ENCODE data around the gene CTNNA2.

The CTNNA2 gene

DNA sequence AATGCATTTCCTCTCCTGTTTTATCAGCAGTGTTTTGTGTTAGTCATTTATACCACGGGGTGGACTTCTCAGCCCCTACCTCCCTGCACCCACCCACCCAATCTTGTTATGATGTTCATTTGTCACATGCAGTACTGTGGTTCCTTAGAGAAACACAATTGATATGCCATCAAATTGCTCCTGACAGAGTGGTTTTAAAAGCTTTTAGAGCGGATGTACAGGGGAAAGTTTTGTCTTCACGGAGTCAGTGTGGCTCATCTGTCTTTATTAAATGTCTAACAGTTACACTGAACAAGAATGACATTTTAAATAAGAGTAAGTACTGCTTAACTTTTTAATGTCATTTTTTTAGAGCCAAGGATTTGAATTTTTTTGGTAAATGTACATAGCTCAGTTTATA, 634.8 kb downstream of the CTNNA2 start:
- TF ChIP-seq, protein P1, sequence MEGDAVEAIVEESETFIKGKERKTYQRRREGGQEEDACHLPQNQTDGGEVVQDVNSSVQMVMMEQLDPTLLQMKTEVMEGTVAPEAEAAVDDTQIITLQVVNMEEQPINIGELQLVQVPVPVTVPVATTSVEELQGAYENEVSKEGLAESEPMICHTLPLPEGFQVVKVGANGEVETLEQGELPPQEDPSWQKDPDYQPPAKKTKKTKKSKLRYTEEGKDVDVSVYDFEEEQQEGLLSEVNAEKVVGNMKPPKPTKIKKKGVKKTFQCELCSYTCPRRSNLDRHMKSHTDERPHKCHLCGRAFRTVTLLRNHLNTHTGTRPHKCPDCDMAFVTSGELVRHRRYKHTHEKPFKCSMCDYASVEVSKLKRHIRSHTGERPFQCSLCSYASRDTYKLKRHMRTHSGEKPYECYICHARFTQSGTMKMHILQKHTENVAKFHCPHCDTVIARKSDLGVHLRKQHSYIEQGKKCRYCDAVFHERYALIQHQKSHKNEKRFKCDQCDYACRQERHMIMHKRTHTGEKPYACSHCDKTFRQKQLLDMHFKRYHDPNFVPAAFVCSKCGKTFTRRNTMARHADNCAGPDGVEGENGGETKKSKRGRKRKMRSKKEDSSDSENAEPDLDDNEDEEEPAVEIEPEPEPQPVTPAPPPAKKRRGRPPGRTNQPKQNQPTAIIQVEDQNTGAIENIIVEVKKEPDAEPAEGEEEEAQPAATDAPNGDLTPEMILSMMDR (IDR thresholded peaks at IDR 0.05; ENCODE audit: unreplicated experiment in 3 of 3): no peak

DNA sequence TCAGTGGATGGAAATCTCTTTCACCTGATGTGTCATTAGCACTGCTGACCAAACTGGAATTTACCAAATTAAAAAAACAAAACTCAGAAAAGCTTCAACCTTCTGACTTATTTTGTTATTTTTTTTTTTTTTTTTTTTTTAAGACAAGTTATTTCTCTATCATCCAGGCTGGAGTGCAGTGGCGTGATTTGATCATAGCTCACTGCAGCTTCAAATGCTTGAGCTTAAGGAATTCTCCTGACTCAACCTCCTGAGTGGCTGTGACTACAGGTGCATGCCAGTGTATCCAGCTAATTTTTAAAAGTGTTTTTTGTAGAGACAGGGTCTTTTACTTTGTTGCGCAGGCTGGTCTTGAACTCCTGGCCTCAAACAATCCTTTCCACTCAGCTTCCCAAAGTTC, 636.1 kb downstream of the CTNNA2 start:
- Mint-ChIP-seq H3K36me3 (ENCODE audit: low read depth) (no peaks in the 10 kb centered on the region), H3K27ac (no peak overlapping the region), H3K4me3 (no peak overlapping the region), H3K9me3 (no peaks in the 10 kb centered on the region), H3K4me1 (no peaks in the 10 kb centered on the region), H3K27me3 (ENCODE audit: low read depth) (peaks cover 5% of the 10 kb centered on the region)
- TF ChIP-seq, protein P1 (IDR thresholded peaks at IDR 0.05; ENCODE audit: unreplicated experiment in 3 of 3): no peak

More for the DNA sequence above, 634.8 kb downstream of the CTNNA2 start:
- Mint-ChIP-seq H3K27me3 (ENCODE audit: low read depth) (peaks cover 5% of the 10 kb centered on the region), H3K9me3 (no peaks in the 10 kb centered on the region), H3K4me3 (no peak overlapping the region), H3K4me1 (no peaks in the 10 kb centered on the region), H3K36me3 (ENCODE audit: low read depth) (no peaks in the 10 kb centered on the region), H3K27ac (no peak overlapping the region)

DNA sequence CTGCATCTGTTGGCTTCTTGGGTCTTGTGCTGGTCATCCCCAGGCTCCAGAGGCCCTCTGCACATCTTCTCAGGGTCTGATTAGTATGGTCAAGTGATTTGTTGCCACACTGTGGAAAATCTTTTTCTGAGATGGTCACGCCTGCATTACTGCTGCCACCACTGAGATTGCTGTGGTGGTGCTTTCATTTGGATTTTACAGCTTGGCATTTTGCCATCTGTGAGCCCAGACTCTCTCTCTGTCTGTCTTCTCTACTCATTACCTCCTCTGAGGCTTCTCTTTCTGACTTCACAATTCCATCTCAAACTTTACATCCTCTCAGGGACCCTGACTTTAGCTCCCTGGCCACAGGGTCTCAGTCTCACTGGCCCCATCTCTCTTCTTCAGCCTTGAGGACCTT, 637.1 kb downstream of the CTNNA2 start:
- TF ChIP-seq, protein P1 (IDR thresholded peaks at IDR 0.05; ENCODE audit: unreplicated experiment in 3 of 3): no peak
- Mint-ChIP-seq H3K9me3 (no peaks in the 10 kb centered on the region), H3K27me3 (ENCODE audit: low read depth) (no peaks in the 10 kb centered on the region), H3K27ac (no peak overlapping the region), H3K4me3 (no peak overlapping the region), H3K36me3 (ENCODE audit: low read depth) (no peaks in the 10 kb centered on the region), H3K4me1 (no peaks in the 10 kb centered on the region)

DNA sequence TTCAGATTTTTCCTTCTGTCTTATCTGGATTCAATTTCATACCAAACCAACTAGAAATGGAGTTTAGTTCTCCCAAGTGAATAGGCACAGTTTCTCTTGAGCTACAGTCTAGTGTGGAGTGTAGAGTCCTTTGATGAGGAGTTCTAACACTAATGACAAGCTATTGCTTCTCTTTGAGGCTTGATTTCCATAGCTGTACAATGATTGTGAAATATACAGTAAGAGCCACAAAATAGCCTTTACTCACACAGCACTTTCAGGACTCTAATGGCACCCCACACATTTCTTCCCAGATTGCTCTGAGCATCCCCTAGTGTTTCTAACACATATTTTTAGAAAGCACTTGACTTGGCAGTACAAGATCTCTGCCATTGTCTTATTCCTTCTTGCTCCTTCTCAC, 638.4 kb downstream of the CTNNA2 start:
- peaks cover 6% of the 10 kb centered on the region for H3K27me3 Mint-ChIP-seq (ENCODE audit: low read depth)
- no peaks in the 10 kb centered on the region for H3K4me1 Mint-ChIP-seq
- H3K4me3 Mint-ChIP-seq: no peak overlapping the region
- no peak overlapping the region for H3K27ac Mint-ChIP-seq
- H3K9me3 Mint-ChIP-seq: no peaks in the 10 kb centered on the region
- TF ChIP-seq, protein P1 (IDR thresholded peaks at IDR 0.05; ENCODE audit: unreplicated experiment in 3 of 3): no peak
- no peaks in the 10 kb centered on the region for H3K36me3 Mint-ChIP-seq (ENCODE audit: low read depth)

DNA sequence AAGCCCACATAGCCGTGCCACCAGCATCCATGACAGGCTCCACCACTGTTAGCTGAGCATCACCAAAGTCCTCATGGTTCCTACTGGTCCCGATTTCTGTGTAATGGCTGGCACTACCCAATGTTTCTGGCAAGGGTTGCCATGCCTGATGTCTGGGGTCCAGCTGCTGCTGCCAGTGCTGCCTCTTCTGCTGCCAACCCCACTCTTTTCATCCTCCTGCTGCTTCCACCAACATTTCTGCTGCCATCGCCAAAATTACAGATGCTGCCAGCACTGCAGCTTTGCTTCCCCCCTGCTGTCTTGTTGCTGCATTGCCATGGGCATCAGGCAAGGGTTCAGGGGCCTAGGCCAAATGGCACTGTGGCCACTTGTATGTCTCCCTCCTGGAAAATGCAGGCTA, 638.8 kb downstream of the CTNNA2 start:
- TF ChIP-seq, protein P1 (IDR thresholded peaks at IDR 0.05; ENCODE audit: unreplicated experiment in 3 of 3): no peak
- no peak overlapping the region for H3K4me3 Mint-ChIP-seq
- no peaks in the 10 kb centered on the region for H3K4me1 Mint-ChIP-seq
- no peaks in the 10 kb centered on the region for H3K9me3 Mint-ChIP-seq
- H3K36me3 Mint-ChIP-seq (ENCODE audit: low read depth): no peaks in the 10 kb centered on the region
- no peak overlapping the region for H3K27ac Mint-ChIP-seq
- H3K27me3 Mint-ChIP-seq (ENCODE audit: low read depth): peaks cover 6% of the 10 kb centered on the region

DNA sequence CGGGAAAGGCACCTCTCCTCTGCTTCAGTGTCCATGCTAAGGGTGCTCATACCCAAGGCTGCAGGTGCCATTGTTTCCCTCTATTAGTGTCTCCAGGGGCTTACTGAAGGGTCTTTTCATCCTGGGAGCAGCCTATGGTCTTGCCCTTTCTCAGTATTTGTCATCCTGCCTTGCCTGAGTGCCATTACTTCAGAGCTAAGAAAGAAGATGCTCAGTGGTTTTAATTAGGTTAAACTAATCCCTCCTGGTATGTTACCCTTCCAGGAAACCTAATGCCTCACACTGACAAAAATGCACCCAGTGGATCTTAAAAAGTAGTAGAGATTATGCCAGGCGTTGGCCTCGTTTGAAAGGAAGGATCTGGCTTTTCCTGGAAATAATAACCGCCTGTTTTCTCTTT, 640.3 kb downstream of the CTNNA2 start:
- peaks cover 6% of the 10 kb centered on the region for H3K27me3 Mint-ChIP-seq (ENCODE audit: low read depth)
- H3K27ac Mint-ChIP-seq: no peak overlapping the region
- H3K36me3 Mint-ChIP-seq (ENCODE audit: low read depth): no peaks in the 10 kb centered on the region
- no peaks in the 10 kb centered on the region for H3K9me3 Mint-ChIP-seq
- H3K4me3 Mint-ChIP-seq: no peak overlapping the region
- H3K4me1 Mint-ChIP-seq: no peaks in the 10 kb centered on the region
- TF ChIP-seq, protein P1 (IDR thresholded peaks at IDR 0.05; ENCODE audit: unreplicated experiment in 3 of 3): no peak

Data from nephron (organoid).